Measurements from ENCODE around the gene GMFB.

Gene GMFB

DNA sequence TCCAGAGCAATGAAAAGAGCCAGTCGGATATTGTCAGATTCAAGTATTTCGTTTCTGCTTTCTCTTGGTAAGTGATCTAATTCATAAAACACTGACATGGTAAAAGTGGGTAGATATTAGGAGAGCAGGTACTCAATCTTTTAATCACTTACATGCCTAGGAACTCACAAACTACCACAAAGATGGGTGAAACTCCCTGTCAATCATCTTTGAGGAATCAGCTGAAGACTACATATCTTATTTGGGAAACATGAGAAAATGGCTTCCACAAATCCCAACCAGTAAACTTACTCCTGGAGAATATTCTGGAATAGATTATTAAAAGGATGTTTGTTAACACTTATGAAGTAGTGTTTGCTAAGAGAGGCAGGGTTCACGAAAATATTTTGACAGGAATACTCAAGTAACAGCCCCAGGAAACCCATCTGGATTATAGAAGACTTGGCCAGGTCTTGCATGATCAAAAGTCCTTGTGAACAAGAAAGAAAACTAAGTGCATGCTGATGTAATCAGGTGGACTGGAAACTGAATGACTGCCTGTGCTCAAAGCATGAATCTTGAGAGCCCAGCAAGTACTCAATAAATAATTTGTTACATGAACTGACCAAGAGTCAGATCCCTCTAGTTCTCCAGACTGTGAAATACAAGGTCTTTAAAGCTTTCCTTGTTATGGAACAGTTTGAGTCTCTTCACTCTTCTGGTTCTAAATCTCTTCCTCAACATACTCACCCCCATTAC lies 63.1 kb downstream of the GMFB start:
- no peak for DNase-seq (ENCODE audit: low read depth in 3 of 3)

DNA sequence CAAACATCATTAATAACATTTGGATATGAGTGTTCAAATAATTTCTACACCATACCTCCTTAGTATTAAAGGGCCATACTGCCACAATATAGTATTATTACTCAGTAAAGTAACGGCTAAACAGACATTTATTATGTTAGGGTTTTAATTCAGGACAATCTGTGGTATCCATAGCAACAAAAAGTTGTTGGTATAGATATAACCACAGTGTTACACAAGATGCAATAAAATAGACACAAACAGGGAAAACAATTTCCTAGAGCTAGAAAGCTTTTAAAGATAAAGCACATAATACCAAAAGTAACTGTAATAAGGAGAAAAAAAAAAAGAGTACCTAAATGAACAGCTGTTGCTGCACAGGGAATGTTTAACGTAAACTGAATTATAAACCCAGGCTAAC lies 63.7 kb downstream of the GMFB start:
- no peak for DNase-seq (ENCODE audit: low read depth in 3 of 3)

All from stimulated activated CD4-positive, alpha-beta T cell treated with anti-CD3 and anti-CD28 coated beads, TNF-alpha, amount 100 ng/mL, for 24 hours (primary cell).